Measurements from ENCODE around the gene COPS9. TPM values are rescaled to one million over a fixed set of nuclear protein-coding genes. Genes with fewer than 3 reads are reported as not detected.

Gene COPS9
- total RNA-seq, 4 donors from 2014 or later: 13.1 to 124 (median 72.1) TPM

DNA sequence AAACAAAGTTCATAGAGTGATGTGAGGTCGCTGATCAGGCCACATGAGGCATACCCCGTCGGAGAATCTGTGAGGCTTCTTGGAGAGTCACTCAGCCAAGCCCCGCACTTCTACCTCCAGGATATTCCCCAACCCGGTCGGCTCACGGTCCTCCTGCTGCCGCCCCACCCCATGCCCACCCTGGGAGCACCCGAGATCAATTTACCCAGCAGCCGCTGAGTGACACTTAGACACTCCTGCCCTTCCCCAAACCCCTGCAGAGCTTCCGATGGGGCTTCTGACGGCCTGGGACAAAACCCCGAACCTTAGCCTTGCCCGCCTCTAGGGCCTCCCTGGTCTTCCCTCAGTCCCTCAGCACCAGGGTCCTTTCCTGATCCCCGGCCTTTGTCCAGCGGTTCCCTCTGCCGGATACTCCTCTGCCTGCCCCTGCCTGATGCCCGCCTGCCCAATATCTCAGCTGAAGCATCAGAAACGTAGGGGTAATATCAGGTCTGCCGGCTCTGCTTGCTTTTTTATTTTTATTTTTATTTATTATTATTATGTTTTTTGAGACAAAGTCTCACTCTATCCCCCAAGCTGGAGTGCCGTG lies 23.2 kb upstream of the COPS9 start:
- WGBS, 2 donors (ENCODE audit: low coverage in 1 of 2): 86 to 88% methylated on average over 4 to 21 of the region's 21 CpGs
- in situ Hi-C loops (cut with MboI; ENCODE audit: low pct_ligation_motif_present in 1 of 4, low pct_unique_long_range_greater_than_20kb in 1 of 4, low sequenced_read_pairs in 3 of 4) (loop anchor here in 1 of 4 donors (10.0 kb wide), 1 partner anchor 105 kb away; the partner anchor contains the start of gene OR6B3), intact Hi-C loops (cut with DNase I; ENCODE audit: low total_unique reads) (no loop called here)
- H3K36me3 ChIP-seq: no peaks in the 10 kb centered on the region
- no peaks in the 10 kb centered on the region for H3K9me3 ChIP-seq
- TF ChIP-seq POLR2AphosphoS5 (IDR thresholded peaks at IDR 0.05): no peak
- TF ChIP-seq, protein P1, sequence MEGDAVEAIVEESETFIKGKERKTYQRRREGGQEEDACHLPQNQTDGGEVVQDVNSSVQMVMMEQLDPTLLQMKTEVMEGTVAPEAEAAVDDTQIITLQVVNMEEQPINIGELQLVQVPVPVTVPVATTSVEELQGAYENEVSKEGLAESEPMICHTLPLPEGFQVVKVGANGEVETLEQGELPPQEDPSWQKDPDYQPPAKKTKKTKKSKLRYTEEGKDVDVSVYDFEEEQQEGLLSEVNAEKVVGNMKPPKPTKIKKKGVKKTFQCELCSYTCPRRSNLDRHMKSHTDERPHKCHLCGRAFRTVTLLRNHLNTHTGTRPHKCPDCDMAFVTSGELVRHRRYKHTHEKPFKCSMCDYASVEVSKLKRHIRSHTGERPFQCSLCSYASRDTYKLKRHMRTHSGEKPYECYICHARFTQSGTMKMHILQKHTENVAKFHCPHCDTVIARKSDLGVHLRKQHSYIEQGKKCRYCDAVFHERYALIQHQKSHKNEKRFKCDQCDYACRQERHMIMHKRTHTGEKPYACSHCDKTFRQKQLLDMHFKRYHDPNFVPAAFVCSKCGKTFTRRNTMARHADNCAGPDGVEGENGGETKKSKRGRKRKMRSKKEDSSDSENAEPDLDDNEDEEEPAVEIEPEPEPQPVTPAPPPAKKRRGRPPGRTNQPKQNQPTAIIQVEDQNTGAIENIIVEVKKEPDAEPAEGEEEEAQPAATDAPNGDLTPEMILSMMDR (IDR thresholded peaks at IDR 0.05): no peak
- TF ChIP-seq POLR2A (IDR thresholded peaks at IDR 0.05): no peak
- no peak for TF ChIP-seq EP300 (IDR thresholded peaks at IDR 0.05; ENCODE audit: low read depth)
- no peaks in the 10 kb centered on the region for H3K27me3 ChIP-seq
- H3K4me1 ChIP-seq: no peaks in the 10 kb centered on the region
- no peak overlapping the region for H3K27ac ChIP-seq
- no peak overlapping the region for H3K4me3 ChIP-seq
- DNase-seq: no peak

DNA sequence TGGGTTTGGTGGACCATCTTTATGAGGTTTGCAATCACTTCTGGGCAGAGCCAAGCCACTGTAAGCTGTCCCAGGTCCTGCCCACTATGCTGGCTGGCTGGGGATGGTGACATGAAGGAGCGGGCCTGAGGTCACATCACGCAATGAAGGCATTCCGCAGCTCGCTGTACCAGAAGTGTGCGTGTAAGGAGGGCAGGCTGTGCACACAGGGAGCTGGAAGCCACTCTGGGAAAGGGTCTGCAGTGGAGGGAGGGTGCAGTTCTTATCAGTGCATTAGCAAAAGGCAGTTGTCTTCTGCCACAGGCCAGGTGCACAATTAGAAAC lies 21.0 kb upstream of the COPS9 start:
- no peak for DNase-seq

DNA sequence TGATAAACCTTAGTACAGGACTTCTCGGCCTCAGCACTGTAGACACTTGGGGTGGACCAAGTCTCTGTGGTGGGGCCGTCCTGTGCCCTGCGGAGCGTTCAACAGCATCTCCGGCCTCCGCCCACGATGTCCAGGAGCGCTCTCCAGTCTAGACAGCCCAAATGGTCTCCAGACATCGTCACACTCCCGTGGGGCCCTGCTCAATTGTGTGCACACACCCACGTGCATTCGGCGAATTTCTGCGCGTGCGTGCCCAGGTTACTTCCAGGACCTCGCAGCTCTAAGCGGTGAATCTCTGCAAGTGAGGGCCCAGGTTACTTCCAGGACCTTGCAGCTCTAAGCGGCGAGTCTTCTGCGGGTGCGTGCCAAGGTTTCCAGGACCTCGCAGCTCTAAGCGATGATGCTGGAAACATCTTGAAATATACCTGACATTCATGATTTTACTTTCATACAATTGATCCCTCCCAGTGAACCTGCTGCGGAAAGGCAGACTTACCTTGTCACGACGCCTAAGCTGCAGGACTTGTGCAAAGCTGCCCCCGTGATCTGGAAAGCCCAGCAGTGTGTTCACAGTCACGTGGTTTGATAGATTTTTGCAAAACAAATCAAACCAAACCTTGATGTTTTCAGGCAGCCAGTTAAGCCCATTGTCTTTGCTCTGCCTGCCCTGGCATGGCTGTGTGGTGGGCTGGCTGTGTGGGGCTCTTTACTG lies 20.5 kb upstream of the COPS9 start:
- intact Hi-C loops (cut with DNase I; ENCODE audit: low total_unique reads): no loop called here
- WGBS, 2 donors (ENCODE audit: low coverage in 1 of 2): 83 to 100% methylated on average over 5 to 29 of the region's 29 CpGs
- H3K9me3 ChIP-seq: no peaks in the 10 kb centered on the region
- H3K36me3 ChIP-seq: no peaks in the 10 kb centered on the region
- no peaks in the 10 kb centered on the region for H3K27me3 ChIP-seq
- H3K4me3 ChIP-seq: no peak overlapping the region
- H3K27ac ChIP-seq: no peak overlapping the region
- no peaks in the 10 kb centered on the region for H3K4me1 ChIP-seq
- DNase-seq: no peak
- in situ Hi-C loops (cut with MboI; ENCODE audit: low pct_ligation_motif_present in 1 of 4, low pct_unique_long_range_greater_than_20kb in 1 of 4, low sequenced_read_pairs in 3 of 4): loop anchor here in 1 of 4 donors (10.0 kb wide), 1 partner anchor 102 kb away; the partner anchor contains the start of gene OR6B3
- no peak for TF ChIP-seq POLR2A (IDR thresholded peaks at IDR 0.05)
- TF ChIP-seq EP300 (IDR thresholded peaks at IDR 0.05; ENCODE audit: low read depth): no peak
- no peak for TF ChIP-seq POLR2AphosphoS5 (IDR thresholded peaks at IDR 0.05)
- TF ChIP-seq, protein P1 (IDR thresholded peaks at IDR 0.05): no peak

More for the DNA sequence above, 21.0 kb upstream of the COPS9 start:
- no peaks in the 10 kb centered on the region for H3K36me3 ChIP-seq
- in situ Hi-C loops (cut with MboI; ENCODE audit: low pct_ligation_motif_present in 1 of 4, low pct_unique_long_range_greater_than_20kb in 1 of 4, low sequenced_read_pairs in 3 of 4): loop anchor here in 1 of 4 donors (10.0 kb wide), 1 partner anchor 102 kb away; the partner anchor contains the start of gene OR6B3
- H3K4me3 ChIP-seq: no peak overlapping the region
- no peaks in the 10 kb centered on the region for H3K9me3 ChIP-seq
- no peak overlapping the region for H3K27ac ChIP-seq
- H3K4me1 ChIP-seq: no peaks in the 10 kb centered on the region
- H3K27me3 ChIP-seq: no peaks in the 10 kb centered on the region
- no peak for TF ChIP-seq POLR2A (IDR thresholded peaks at IDR 0.05)
- 80% methylated on average over 5 of the region's 5 CpGs; no CpG with 5 or more reads in 1 of the 2 donors for WGBS, 2 donors (ENCODE audit: low coverage in 1 of 2)
- intact Hi-C loops (cut with DNase I; ENCODE audit: low total_unique reads): no loop called here

DNA sequence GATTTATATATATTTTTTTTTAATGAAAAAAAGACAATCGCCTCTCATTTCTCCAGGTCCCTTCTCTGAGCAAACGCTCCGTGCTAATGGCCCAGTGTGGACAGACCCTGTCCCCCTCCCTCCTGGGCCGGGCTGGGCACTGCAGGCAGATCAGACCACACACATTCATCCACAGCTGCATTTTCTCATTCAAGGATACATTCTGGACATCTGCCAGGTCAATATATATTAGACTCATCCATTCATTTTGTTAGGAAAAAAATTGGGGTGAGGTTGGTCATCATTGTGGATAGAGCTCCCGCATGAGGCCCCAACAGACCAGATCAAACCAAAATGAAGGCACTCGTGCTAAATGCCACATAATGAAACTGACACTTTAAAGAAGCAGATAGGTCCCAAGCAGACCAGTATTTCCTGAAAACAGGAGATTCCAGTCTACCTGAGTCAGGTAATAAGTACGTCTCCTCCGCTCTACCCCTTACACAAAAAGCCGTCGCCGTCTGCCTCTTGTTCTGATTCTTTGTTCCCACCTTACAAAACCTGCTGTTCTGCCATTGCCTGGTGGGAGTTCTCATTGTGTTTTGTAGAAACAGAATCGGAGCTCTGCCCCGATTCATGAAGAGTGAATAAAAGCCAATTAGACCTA lies 19.8 kb upstream of the COPS9 start:
- H3K27ac ChIP-seq: no peak overlapping the region
- no peak overlapping the region for H3K4me3 ChIP-seq
- in situ Hi-C loops (cut with MboI; ENCODE audit: low pct_ligation_motif_present in 1 of 4, low pct_unique_long_range_greater_than_20kb in 1 of 4, low sequenced_read_pairs in 3 of 4): loop anchor here in 1 of 4 donors (10.0 kb wide), 1 partner anchor 101 kb away; the partner anchor contains the start of gene OR6B3
- WGBS, 2 donors (ENCODE audit: low coverage in 1 of 2): 66 to 78% methylated on average over 10 to 13 of the region's 13 CpGs
- no peaks in the 10 kb centered on the region for H3K27me3 ChIP-seq
- H3K4me1 ChIP-seq: no peaks in the 10 kb centered on the region
- no peaks in the 10 kb centered on the region for H3K36me3 ChIP-seq
- intact Hi-C loops (cut with DNase I; ENCODE audit: low total_unique reads): no loop called here
- TF ChIP-seq POLR2AphosphoS5 (IDR thresholded peaks at IDR 0.05) (no peak), POLR2A (IDR thresholded peaks at IDR 0.05) (no peak), EP300 (IDR thresholded peaks at IDR 0.05; ENCODE audit: low read depth) (no peak)
- TF ChIP-seq, protein P1 (IDR thresholded peaks at IDR 0.05): no peak
- no peak for DNase-seq
- H3K9me3 ChIP-seq: no peaks in the 10 kb centered on the region

All from transverse colon (tissue), 4 donors.